H9 (cell line): Measurements from ENCODE around the gene GADD45GIP1. TPM values are rescaled to one million over a fixed set of nuclear protein-coding genes. Genes with fewer than 3 reads are reported as not detected.

Experiments
- DNase-seq: peaks from one replicate; pipeline ENCODE4 v3.0.0-alpha.2; 2017
- H2AFZ ChIP-seq: one replicate; pipeline ENCODE4 v1.6.1; 2013; ENCODE audit warnings: mild to moderate bottlenecking, low read length, control low read depth, moderate library complexity
- H2AK5ac ChIP-seq: 2 replicates; pipeline ENCODE4 v1.6.1; 2013; ENCODE audit warnings: low read length, control low read depth, mixed read lengths; ENCODE audit not compliant: insufficient read length
- H2BK120ac ChIP-seq: one replicate; pipeline ENCODE4 v1.6.1; 2013; ENCODE audit warnings: low read depth, mild to moderate bottlenecking, low read length, control low read depth, inconsistent platforms; ENCODE audit not compliant: poor library complexity, severe bottlenecking
- H2BK12ac ChIP-seq: 2 replicates; pipeline ENCODE4 v1.6.1; 2013; ENCODE audit warnings: low read length, control low read depth, mixed read lengths, low read depth; ENCODE audit not compliant: insufficient read length
- H2BK15ac ChIP-seq: 2 replicates; pipeline ENCODE4 v1.6.1; 2013; ENCODE audit warnings: low read depth, low read length, control low read depth
- H2BK20ac ChIP-seq: one replicate; pipeline ENCODE4 v1.6.1; 2013; ENCODE audit warnings: low read depth, mild to moderate bottlenecking, low read length, control low read depth, inconsistent platforms; ENCODE audit not compliant: poor library complexity, severe bottlenecking
- H2BK5ac ChIP-seq: 2 replicates; pipeline ENCODE4 v1.6.1; 2013; ENCODE audit warnings: low read length, control low read depth, mixed read lengths; ENCODE audit not compliant: insufficient read length
- H3K14ac ChIP-seq: 2 replicates; pipeline ENCODE4 v1.6.1; 2013; ENCODE audit warnings: low read length, control low read depth; ENCODE audit not compliant: insufficient read depth
- H3K18ac ChIP-seq: 2 replicates; pipeline ENCODE4 v1.6.1; 2013; ENCODE audit warnings: low read depth, mild to moderate bottlenecking, mixed read lengths, low read length, control low read depth; ENCODE audit not compliant: insufficient read length
- H3K23ac ChIP-seq: 2 replicates; pipeline ENCODE4 v1.6.1; 2013; ENCODE audit warnings: low read length, control low read depth, mixed read lengths, low read depth; ENCODE audit not compliant: insufficient read length
- H3K23me2 ChIP-seq: 2 replicates; pipeline ENCODE4 v1.6.1; 2013; ENCODE audit warnings: low read depth, mild to moderate bottlenecking, mixed read lengths, low read length, control low read depth; ENCODE audit not compliant: insufficient read length, poor library complexity, severe bottlenecking
- H3K27ac ChIP-seq: 2 replicates; pipeline ENCODE4 v1.5.1; 2013; ENCODE audit warnings: low read length, control low read depth, mixed read lengths, low read depth; ENCODE audit not compliant: insufficient read length
- H3K27me3 ChIP-seq: 2 replicates; pipeline ENCODE4 v1.6.1; 2013; ENCODE audit warnings: low read length, control low read depth, inconsistent platforms; ENCODE audit not compliant: insufficient read depth
- H3K4ac ChIP-seq: 2 replicates; pipeline ENCODE4 v1.6.1; 2013; ENCODE audit warnings: low read depth, mild to moderate bottlenecking, control low read depth, inconsistent platforms, low read length, moderate library complexity
- H3K4me1 ChIP-seq: 2 replicates; pipeline ENCODE4 v1.6.1; 2013; ENCODE audit warnings: low read length, control low read depth, inconsistent platforms; ENCODE audit not compliant: insufficient read depth
- H3K4me2 ChIP-seq: 2 replicates; pipeline ENCODE4 v1.6.1; 2013; ENCODE audit warnings: low read length, control low read depth, mixed read lengths; ENCODE audit not compliant: insufficient read length, insufficient read depth
- H3K56ac ChIP-seq: 2 replicates; pipeline ENCODE4 v1.6.1; 2013; ENCODE audit warnings: low read depth, mild to moderate bottlenecking, mixed read lengths, low read length, control low read depth; ENCODE audit not compliant: insufficient read length
- H3K79me1 ChIP-seq: 2 replicates; pipeline ENCODE4 v1.6.1; 2013; ENCODE audit warnings: low read depth, mild to moderate bottlenecking, moderate library complexity, low read length, control low read depth, inconsistent platforms; ENCODE audit not compliant: insufficient read depth, poor library complexity, severe bottlenecking
- H3K79me2 ChIP-seq: 2 replicates; pipeline ENCODE4 v1.6.1; 2013; ENCODE audit warnings: low read length, control low read depth, inconsistent platforms; ENCODE audit not compliant: insufficient read depth
- H3K9ac ChIP-seq: 2 replicates; pipeline ENCODE4 v1.6.1; 2013; ENCODE audit warnings: low read length, control low read depth, mixed read lengths; ENCODE audit not compliant: insufficient read length; ENCODE audit errors: extremely low read depth
- H3K9me3 ChIP-seq: one replicate; pipeline ENCODE4 v1.6.1; 2013; ENCODE audit warnings: low read depth, low read length, inconsistent platforms; ENCODE audit not compliant: control insufficient read depth
- H3T11ph ChIP-seq: one replicate; pipeline ENCODE4 v1.6.1; 2013; ENCODE audit warnings: mild to moderate bottlenecking, low read length, control low read depth, inconsistent platforms
- H4K20me1 ChIP-seq: one replicate; pipeline ENCODE4 v1.6.1; 2013; ENCODE audit not compliant: control insufficient read depth, insufficient read length, insufficient read depth
- H4K5ac ChIP-seq: 2 replicates; pipeline ENCODE4 v1.6.1; 2013; ENCODE audit warnings: low read depth, mild to moderate bottlenecking, mixed read lengths, low read length, control low read depth; ENCODE audit not compliant: insufficient read length
- H4K8ac ChIP-seq: replicated peaks from 2 replicates; pipeline ENCODE4 v1.6.1; 2013; ENCODE audit warnings: low read length, control low read depth, mixed read lengths, low read depth; ENCODE audit not compliant: insufficient read length
- H4K91ac ChIP-seq: 2 replicates; pipeline ENCODE4 v1.6.1; 2013; ENCODE audit warnings: low read depth, mild to moderate bottlenecking, moderate library complexity, mixed read lengths, low read length, control low read depth; ENCODE audit not compliant: insufficient read length
- H3K27ac Mint-ChIP-seq, 3 experiments: 2 replicates in 2 of 3; 3 replicates in 1 of 3; pipeline ENCODE4 v1.8.0; 2020 to 2021; ENCODE audit warnings: mixed read lengths in 3 of 3, mild to moderate bottlenecking in 1 of 3, moderate library complexity in 1 of 3
- H3K27me3 Mint-ChIP-seq: 2 replicates; pipeline ENCODE4 v1.8.0; 2021; ENCODE audit warnings: low read depth, mild to moderate bottlenecking, moderate library complexity, mixed read lengths
- H3K36me3 Mint-ChIP-seq, 3 experiments: 2 replicates in 2 of 3; 3 replicates in 1 of 3; pipeline ENCODE4 v1.8.0; 2020 to 2021; ENCODE audit warnings: low read depth in 3 of 3, mixed read lengths in 3 of 3; ENCODE audit not compliant: insufficient read depth in 1 of 3
- H3K4me1 Mint-ChIP-seq, 2 experiments: 2 replicates each; pipeline ENCODE4 v1.8.0; 2020; ENCODE audit warnings: mixed read lengths in 2 of 2
- H3K4me3 Mint-ChIP-seq, 2 experiments: 2 replicates in 1 of 2; 3 replicates in 1 of 2; pipeline ENCODE4 v1.8.0; 2020 to 2021; ENCODE audit warnings: mild to moderate bottlenecking in 2 of 2, mixed read lengths in 2 of 2, moderate library complexity in 1 of 2
- H3K9me3 Mint-ChIP-seq, 2 experiments: 2 replicates in 1 of 2; 3 replicates in 1 of 2; pipeline ENCODE4 v1.8.0; 2020; ENCODE audit warnings: mild to moderate bottlenecking in 2 of 2, mixed read lengths in 2 of 2, moderate library complexity in 1 of 2
- CTCF ChIP-seq: fragments of 200-600 bp; sonication (generic); conservative IDR thresholded peaks from 3 replicates; pipeline ENCODE4 v1.8.0; 2021; ENCODE audit warnings: antibody characterized with exemption, mild to moderate bottlenecking
- WGBS: extraction: QIAGEN DNeasy Blood & Tissue Kit; methylation state at CpG from one replicate; pipeline ENCODE4 v1.1.7; 2013; ENCODE audit warnings: missing lambda C conversion rate, low lambda C conversion rate, mixed read lengths; ENCODE audit not compliant: insufficient read length; ENCODE audit errors: extremely low coverage; 5-methylcytosine and 5-hydroxymethylcytosine counted together
- total RNA-seq: library from RNA; stranded (reverse); gene quantifications from 2 replicates; pipeline ENCODE4 v1.2.1, GENCODE V29; 2021

Gene GADD45GIP1
- total RNA-seq, 1 experiment from 2014 or later: 44.5 TPM

GRCh38 chr19:12953799-12954611, 3.0 kb downstream of the GADD45GIP1 start:
- Histone ChIP-seq H3K23me2 (peaks cover 3% of the 10 kb centered on the region), H3K56ac (no peak overlapping the region), H2AFZ (no peak overlapping the region), H3K9me3 (no peaks in the 10 kb centered on the region), H4K8ac (no peak overlapping the region), H3K18ac (no peak overlapping the region), H3K23ac (no peak overlapping the region), H2BK15ac (no peak overlapping the region), H3K79me1 (peaks cover 5% of the 10 kb centered on the region), H3K4me1 (no peaks in the 10 kb centered on the region; the same call in 1 of the 2 replicates), H3K27me3 (no peaks in the 10 kb centered on the region), H2AK5ac (no peak overlapping the region), H4K91ac (no peak overlapping the region), H3K9ac (no peak overlapping the region), H3K27ac (no peak overlapping the region), H2BK5ac (no peak overlapping the region), H3K14ac (no peak overlapping the region), H3K4me2 (no peak overlapping the region), H3K79me2 (peaks cover 7% of the 10 kb centered on the region; the same call in 1 of the 2 replicates), H3K4ac (no peak overlapping the region), H4K20me1 (no peaks in the 10 kb centered on the region), H2BK120ac (no peak overlapping the region), H3T11ph (no peak overlapping the region), H2BK12ac (no peak overlapping the region), H2BK20ac (no peak overlapping the region), H4K5ac (no peak overlapping the region)
- H3K27me3 Mint-ChIP-seq: no peaks in the 10 kb centered on the region; the same call in 1 of the 2 replicates
- peaks cover 37 to 66% (median 62%) of the 10 kb centered on the region in 3 experiments for H3K36me3 Mint-ChIP-seq
- no peak for DNase-seq
- no CpG with 5 or more reads among the region's 12 CpGs for WGBS
- no peaks in the 10 kb centered on the region; a peak in 1 of 5 replicates for H3K9me3 Mint-ChIP-seq
- H3K4me3 Mint-ChIP-seq: peak overlapping the region; percentile 30 to 88; a peak in 1 of 5 replicates
- TF ChIP-seq CTCF: no peak
- peaks cover 21 to 34% of the 10 kb centered on the region in 2 experiments for H3K4me1 Mint-ChIP-seq
- H3K27ac Mint-ChIP-seq: peak overlapping the region in 2 of 3 experiments; percentile 68 to 92; a peak in 4 of 7 replicates
